CD4-positive, alpha-beta T cell treated with Interleukin-17A for 4 hours (primary cell): ENCODE measurements around the gene KDSR.

Experiments
- DNase-seq: peaks from one replicate; pipeline ENCODE4 v3.0.0-alpha.2; 2020; ENCODE audit warnings: mixed read lengths

Gene KDSR

DNA sequence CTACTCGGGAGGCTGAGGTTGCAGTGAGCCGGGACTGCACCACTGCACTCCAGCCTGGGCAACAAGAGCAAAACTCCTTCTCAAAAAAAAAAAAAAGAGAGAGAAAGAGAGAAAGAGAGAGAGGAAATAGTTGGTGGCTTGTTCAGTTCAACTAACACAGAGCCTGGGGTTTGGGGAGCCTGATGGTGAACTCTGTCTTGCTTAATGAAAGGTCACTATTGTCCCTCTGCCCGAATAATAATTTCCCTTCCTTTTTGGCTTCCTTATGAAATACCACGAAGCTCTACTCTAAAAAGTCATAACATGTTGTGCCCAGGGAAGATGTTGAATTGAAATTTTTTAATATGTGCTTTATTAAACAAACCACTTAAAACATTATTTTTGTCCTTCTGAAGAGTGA is 64.8 kb downstream of the KDSR start:
- no peak for DNase-seq

DNA sequence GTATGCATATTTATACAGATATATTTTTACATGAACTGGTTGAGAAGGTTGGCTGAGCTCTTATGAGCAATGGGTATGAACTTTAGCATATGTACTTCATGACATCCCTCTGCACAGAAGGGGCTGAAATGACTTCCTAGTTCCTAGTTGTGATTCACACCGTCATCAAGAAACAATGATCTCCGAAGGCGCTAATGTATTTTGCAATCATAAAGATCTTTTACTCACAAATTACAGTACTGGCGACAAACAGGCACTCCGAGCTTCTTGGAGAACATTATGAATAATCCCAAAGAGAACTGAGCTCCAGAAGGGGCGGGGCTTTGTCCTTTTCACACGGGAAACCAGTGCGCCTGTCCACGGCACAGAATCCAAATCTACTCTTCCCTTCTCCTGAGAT is 65.6 kb downstream of the KDSR start:
- no peak for DNase-seq

DNA sequence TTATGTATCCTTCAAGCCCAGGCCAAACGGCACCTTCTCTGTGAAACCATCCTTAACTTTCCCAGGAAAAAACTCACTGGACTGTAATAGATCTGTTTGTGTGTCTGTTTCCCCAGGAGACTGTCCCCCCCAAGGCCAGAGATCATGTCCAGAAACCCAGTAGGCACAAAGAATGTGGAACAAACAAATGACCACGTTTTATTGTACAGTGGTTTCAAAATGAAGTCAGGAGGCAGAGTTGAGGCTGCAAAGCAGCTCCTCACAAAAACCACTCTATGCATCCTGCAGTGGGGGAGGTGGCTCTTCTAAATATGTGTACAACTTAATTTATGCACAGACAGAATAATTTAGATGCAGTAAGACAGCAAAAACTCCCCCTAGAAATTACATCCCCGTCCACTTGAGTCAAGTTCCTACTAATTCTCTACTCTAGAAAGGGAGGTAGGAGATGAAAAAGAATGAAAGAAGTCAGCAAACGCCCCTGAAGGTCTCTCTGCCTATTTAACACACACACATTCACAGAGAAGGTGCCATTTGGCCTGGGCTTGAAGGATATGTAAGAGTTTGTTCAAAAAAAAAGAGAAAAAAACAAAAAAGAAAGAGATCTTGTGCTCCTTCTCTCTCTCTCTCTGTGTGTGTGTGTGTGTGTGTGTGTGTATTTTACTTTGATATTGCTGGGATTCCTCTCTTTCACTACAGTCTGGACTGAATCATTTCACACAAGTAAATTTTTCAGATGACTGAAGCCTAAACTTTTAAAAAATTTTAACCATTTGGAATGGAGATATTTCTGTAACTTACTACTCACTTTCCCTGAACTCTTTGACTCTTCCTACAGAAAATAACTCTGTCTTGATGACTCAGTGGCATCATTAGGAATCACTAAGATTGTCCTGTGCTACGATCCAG is 66.9 kb downstream of the KDSR start:
- peak; percentile 47 for DNase-seq

DNA sequence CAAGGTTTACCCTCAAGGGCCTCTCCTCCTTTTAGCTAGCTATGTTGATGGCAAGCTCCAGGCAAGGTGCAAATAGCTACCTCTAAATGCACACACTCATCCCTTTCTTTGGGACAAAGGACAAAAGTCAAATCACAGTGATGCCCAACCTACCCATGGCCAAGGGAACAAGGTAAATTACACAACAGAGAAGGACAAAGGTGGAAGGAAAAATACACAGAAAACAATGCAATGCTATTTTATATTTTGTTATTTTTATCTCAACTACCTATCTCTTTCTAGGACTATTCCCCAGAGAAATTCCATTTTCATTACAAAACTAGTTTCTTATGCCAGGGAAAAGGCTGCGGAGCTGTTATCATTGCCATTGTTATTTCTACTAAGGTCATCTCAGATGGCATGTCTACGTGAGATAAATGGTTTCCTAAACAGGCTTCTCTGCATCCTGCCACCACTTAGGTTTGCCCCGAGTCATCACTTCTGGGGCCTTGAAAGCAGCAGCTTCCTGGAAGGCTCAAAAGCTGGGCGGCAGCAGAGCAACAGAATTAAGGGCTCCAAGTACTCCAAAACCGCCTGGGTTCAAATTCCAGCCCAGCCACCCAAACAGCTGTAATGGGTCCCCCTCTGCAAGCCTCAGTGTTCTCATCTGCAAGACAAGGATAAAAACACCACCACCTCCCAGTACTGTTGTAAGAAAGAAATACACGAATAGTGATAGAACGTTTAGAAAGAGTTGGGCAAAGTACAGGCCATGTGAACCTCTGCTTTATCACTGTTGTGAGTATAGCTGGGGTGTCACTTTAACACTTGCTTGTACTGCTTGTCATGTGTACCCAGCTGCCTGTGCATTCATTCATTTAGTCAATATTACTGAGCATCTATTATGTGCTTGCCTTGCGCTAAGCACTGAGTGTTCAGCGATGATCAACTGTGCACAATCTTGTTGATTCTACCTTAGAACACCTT is 68.3 kb downstream of the KDSR start:
- DNase-seq = peak; percentile 73

DNA sequence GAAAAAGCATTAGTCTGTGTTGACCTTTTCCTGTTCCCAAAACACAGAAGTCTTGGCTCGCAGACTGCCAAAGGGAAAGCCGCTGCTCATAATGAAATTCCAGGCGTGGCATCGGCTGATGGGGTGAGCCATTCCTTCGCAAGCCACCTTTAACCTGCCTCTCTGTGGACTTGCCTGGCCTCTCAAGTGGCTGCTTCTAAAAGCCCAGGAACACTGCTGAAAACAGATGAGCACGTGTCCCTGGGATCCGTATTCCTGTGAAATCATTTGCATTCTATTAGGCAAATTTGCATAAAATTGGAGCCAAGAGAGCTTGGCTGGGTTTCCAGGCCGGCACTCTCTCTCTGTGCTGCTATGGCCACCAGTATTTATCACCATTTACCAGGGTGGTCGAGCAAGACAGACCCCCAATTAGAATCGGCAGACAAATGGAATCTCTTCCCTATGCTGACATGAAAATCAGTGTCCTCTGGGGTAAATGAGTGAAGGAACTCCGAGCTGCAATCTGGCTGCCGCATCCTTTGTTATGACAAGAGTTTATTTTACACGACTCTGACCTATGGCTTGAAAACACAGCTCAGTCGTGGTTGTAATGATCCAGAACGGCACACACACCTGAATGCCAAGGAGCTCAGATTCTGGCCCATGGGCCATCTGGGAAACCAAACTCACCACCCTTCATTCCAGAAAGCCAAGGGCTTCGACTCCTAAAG is 69.2 kb downstream of the KDSR start:
- DNase-seq = no peak

DNA sequence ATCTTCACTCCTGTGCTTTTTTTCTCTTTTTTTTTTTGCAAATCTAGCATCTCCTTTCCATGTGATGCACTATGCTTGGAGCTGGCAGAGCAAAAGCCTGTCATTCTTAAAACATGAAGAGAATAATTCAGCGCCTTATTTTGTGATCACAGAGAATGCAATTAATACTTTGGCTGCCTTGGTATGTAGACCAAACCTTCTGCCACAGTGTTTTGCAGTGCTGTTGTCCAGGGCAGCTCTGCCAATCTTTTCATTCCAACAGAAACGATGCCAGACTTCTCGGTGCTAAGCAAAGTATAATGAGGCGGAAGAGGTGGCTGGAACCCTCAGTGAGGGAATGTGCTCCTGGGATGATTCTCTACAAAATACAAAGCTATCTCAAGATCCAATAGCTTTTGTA is 73.1 kb downstream of the KDSR start:
- no peak for DNase-seq

DNA sequence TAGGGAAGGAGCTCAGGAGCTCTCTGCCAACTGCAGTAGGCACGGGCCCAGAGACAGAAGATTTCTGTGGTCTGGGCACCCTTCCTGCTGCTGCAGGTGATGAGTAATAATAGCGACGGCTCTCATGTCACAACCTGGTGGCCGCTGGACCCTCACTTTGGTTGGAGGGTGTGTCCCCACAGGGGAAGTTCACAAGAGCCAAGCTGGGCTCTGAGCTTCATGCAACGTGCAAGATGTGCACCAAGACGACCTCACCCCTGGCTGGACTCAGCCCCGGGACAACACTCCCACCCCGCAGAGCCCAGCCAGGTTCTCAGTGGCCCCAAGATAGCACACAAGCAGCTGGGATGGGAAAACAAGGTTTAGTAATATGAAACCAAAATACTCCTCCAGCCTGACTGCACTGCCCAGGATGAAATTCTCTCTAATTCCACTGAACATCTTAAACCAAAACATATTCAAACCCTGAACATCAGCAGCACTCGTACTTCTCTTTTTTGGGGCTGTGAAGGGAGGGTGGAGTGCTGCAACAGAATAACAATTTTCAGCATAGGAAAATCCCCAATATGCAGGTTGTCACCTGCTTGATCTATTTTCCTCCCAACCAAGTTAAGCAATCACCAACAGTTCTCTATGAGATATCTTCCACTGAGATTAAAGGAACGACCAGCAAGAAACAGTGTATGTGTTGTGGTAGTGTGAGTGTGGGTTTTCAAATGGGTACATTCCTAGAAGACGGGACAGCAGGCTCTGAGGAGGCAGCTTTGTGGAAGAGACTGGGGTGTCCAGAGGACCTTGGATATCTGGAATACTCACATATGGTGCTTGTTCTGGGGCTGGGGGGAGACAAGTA is 73.9 kb downstream of the KDSR start:
- DNase-seq = peak; percentile 60

DNA sequence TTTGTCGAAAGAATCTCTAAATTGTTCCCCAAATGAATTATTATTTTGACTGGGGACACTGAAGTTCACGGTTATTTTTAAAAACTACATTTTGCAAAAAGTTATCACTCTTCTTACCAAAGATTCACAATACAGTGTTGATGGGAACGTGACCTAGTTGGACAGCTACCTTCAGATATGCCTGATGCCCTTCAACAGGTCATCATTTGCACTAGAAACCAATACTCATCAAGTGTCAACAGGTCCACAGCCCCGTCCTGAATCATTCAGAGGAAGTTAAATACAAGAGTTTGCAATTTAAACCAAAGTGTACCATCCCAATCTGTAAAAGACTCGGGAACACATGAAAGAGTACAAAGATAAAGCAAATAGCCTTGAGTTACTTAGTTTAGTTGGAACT is 75.7 kb downstream of the KDSR start:
- no peak for DNase-seq

DNA sequence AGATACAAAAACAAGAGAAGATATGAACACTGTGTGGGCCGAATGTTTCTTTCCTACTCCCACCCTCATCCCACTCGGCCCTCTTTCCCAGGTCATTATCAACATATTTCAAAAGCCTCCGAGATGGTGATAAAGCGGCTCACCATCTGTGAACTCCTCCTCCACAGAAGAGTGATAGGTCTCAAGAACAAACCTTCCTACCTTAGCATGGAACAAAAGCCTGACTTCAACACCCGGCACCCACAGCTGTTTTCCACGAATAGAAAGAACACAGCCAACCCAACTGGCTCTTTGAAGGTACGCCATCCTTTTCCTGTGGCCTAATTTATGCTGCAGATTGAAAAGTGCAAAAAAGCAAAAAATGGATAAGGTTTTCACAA is 76.2 kb downstream of the KDSR start:
- DNase-seq = peak; percentile 47

DNA sequence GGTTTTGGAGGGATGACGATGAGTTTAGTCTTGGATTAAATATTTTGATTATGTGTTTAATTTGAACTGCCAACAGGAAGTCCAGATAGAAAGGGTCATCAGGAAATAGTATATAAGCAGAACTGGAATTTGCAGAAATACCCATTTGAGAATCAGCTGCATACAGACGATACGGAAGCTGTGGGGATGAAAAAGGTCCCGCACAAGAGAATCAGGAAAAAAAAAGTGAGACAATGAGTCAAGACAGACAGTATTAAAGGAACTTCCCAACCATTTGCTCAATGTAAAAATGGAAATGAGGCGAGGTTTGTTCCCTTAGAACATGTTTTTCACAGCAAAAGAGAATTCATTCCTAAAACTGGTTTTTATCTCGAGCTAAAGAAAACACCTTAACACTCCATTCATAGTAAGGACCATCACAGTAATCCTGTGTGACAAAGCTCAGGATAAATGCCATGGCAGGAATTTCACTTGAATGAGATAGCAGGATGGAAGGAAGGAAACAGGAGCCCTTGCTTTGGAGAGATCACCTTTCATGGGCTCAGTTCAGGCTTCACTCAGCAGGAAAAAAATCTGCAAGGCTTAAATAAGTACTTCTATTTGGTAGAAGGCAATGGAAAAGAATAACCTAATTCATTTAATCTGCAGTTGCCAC is 76.7 kb downstream of the KDSR start:
- DNase-seq = no peak

DNA sequence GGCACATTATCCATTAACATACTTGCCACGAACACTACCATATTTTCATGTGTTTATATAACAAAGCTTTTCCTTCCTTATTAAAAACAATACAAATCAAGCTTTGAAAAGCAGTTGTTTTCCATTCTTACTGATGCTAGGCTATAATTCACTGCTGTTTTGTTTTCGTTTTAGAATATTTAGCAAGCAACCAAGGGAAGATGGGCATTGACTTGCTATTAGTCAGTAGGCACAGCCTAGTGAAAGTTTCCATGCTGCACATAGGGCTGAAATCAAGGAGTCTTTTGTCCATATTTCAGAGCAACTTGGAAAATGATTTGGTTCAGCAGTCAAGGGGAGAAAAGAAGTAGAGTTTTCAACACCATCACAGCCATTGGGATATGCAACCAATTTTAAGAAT is 78.7 kb downstream of the KDSR start:
- DNase-seq = no peak

DNA sequence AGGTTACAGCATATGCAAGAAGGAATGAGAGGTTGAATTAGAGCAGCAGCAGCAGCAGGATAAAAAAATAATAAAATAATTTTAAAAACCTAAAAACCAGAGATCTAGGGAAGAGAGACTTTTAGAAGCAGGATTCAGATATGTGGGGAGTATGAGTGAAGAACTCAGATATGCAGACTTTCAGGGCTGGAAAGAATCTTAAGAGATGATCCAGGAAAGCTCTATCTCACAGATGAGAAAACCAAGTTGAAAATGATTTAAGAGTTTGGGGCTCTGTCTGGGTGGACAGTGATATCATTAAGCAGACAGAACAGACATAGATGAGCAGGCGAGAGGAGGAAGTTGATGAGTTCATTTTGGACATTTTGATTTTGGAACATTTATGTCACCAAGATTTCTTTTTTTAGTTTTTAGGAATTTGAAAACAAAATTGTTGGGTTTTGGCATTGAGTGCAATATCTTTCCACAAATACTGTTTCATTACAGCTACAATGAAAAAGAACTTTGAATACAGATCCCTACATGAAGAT is 79.2 kb downstream of the KDSR start:
- no peak for DNase-seq

DNA sequence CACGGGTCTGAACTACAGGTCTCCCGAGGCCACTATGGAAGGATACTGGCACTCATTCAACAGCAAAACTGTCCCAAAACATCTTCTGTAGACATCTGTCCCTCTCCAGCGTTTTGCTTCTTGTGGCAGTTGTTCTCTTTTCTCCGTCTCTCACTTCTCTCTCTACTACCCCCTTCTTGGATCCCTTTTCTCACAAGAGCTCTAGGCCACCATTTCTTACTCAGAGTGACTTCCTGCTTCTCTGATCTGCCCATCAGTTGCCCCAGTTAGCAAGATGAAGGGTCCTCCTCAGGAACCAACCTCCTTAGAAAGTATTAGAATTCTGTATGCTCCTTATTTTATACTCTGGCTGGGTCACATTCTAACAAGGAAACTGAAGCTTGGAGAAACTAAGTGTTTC is 80.1 kb downstream of the KDSR start:
- no peak for DNase-seq

DNA sequence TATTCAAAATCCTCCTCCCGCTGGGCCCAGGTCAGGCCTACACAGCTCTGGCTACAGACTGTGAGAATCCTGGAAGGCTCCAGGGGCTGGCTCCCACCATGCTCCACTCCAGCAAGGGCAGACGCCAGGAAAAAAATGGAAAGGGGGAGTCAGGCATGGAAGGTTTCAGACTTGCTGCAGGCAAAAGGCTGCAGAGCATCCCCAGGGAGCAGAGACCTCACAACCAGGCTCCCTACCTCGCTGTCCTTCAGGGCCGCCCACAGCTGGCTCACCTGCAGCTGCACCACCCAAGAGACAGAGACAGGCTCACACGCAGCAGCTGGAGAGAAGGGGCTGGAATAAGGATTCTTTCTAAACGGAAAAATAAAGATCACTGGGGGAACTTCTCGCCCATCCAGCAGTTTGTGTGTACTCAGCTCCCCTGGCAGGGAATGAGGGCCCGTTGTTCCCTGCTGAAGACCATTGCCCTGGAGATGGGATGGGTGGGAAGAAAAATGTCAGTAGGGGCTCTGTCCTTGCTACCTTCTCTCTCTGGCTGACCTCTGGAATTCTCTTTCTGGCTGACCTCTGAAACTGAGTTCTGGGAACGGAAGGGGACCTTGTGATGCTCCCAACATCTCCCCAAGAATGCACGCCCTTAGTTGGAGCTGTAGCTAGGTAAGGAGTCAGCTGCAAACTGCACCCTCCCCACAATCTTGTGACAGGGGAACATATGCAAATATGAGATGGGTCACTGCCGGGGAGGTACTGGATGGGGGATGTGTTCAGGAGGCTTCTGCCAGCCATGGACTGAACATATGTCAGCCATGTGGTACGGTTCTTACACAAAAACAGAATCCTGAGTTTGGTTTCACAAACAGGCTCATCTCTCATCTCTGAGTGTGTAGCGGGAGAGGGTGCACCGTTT is 81.9 kb downstream of the KDSR start:
- DNase-seq = no peak

DNA sequence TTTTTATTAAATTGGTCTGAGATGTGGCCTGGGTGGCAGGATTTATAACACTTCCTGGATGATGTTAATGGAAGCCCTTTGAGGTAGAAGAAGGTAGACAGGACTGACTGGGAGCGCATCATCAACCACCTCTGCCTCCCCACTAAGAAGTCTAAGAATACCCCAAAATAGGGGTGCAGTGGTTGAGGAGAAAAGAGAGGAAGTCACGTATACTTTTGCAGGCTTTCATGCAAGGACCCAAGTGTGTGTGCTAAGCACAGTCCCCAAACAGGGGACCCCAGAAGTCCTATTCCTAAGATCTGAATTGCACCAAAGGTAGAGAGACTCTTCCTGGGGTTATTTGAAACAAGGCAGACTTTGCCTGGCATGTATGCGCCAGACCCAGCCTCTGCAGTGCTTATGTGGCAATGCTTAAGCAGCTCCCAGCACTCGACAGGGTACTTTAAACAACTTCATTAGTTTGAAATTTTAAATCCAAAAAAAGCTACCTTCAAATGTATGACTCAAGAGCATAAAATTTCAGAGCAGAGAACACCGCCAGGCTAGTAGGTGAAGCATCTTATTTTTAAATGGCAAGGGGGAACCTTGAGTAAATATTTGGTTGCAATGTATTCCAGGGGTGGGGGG is 82.7 kb downstream of the KDSR start:
- no peak for DNase-seq

DNA sequence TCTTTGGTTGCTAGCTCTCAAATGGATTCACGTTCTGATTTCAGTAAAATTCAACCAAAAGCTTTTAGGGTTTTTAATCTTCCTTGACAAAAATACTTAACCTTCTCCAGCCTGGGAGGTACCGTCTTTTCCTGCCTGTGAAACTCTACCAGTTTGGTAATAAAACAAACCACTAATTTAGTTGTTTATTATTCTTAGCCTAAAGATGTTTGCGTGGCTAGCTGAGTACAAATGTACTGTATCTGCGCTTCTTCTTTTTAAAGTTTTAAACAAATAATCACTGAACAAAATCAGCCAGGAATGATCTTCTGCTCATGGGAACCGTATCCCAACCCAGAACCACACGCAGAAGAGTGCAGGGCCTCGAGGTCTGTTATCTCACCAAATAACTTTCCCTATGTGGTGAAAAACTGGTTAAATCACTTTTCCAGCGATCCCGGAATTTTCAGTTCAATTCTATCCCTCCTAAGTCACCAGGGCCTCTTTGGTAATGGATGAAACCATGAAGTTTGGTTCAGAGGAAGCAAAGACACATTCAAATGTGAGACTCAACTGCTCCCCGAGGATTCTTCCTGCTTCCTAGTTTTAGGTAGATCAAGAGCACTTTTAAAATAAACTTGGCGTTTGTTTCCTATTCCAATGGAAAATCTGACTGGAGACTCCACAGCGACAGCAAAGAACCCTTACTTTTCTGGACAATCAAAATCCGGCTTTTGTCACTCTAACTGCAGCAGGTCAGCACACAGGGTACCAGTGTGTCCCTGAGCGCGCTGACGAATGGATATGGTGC is 83.5 kb downstream of the KDSR start:
- no peak for DNase-seq

DNA sequence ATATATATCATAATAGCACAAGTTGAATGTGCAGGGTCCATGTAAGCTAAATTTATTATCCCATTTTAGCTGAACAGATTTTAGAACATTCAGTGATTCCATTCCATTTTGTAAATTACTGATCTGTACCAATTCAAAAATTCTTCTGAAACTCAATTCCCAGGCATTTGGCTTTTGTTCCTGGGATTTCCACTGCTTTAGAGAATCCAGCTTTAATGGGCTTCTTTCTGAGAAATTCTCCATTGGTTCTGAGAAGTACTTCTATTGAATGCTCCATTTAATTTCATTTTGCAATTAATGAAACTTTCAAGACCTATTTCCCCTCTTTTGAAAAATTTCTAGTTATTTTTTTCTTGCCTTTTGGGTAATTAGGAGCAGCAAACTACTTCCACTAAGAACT is 84.2 kb downstream of the KDSR start:
- no peak for DNase-seq
